ENCODE results near the gene ARPC4. TPM values are rescaled to one million over a fixed set of nuclear protein-coding genes. Genes with fewer than 3 reads are reported as not detected.

Gene ARPC4
- total RNA-seq, 3 donors from 2014 or later (not counting 1 experiment from before 2014, with no cell fraction given): 282 to 288 (median 285) TPM

GRCh38 chr3:9818666-9819335 is 25.9 kb downstream of the ARPC4 start:
- 96% methylated on average over 7 of the region's 7 CpGs for WGBS (ENCODE audit: insufficient coverage)
- DNase-seq (no peak), ATAC-seq (no peak)
- Mint-ChIP-seq H3K36me3 (no peaks in the 10 kb centered on the region), H3K27ac (peak overlapping the region in 1 of 2 donors; percentile 29), H3K4me3 (no peak overlapping the region), H3K27me3 (ENCODE audit: low read depth in 2 of 2) (no peaks in the 10 kb centered on the region), H3K9me3 (no peaks in the 10 kb centered on the region), H3K4me1 (peaks cover 5% of the 10 kb centered on the region in 2 donors)
- Histone ChIP-seq H3K36me3 (ENCODE audit: control insufficient read depth, insufficient read depth, low read length) (peaks cover 6% of the 10 kb centered on the region), H3K4me1 (ENCODE audit: control insufficient read depth, insufficient read depth, low read length) (no peaks in the 10 kb centered on the region), H3K9me3 (ENCODE audit: control insufficient read depth, insufficient read depth, low read length) (no peaks in the 10 kb centered on the region), H3K27me3 (ENCODE audit: control insufficient read depth, insufficient read depth, low read length) (no peaks in the 10 kb centered on the region), H3K27ac (ENCODE audit: low read length) (no peak overlapping the region), H3K4me3 (ENCODE audit: low read length) (no peak overlapping the region)
- TF ChIP-seq CTCF (IDR thresholded peaks at IDR 0.05): no peak
- intact Hi-C loops (cut with micrococcal nuclease): no loop called here

- Mint-ChIP-seq H3K4me3 (no peak overlapping the region), H3K36me3 (no peaks in the 10 kb centered on the region), H3K27me3 (ENCODE audit: low read depth in 2 of 2) (no peaks in the 10 kb centered on the region), H3K4me1 (peaks cover 5% of the 10 kb centered on the region in 2 donors), H3K9me3 (no peaks in the 10 kb centered on the region), H3K27ac (peak overlapping the region in 1 of 2 donors; percentile 23)
- Histone ChIP-seq H3K27ac (ENCODE audit: low read length) (no peak overlapping the region), H3K27me3 (ENCODE audit: control insufficient read depth, insufficient read depth, low read length) (no peaks in the 10 kb centered on the region), H3K36me3 (ENCODE audit: control insufficient read depth, insufficient read depth, low read length) (peaks cover 6% of the 10 kb centered on the region), H3K4me3 (ENCODE audit: low read length) (no peak overlapping the region), H3K4me1 (ENCODE audit: control insufficient read depth, insufficient read depth, low read length) (no peaks in the 10 kb centered on the region), H3K9me3 (ENCODE audit: control insufficient read depth, insufficient read depth, low read length) (no peaks in the 10 kb centered on the region)
- ATAC-seq: no peak
- WGBS (ENCODE audit: insufficient coverage): 95% methylated on average over 12 of the region's 12 CpGs
- DNase-seq: no peak
- intact Hi-C loops (cut with micrococcal nuclease): no loop called here
- TF ChIP-seq CTCF (IDR thresholded peaks at IDR 0.05): no peak
Measured at GRCh38 chr3:9820543-9820942, 27.7 kb downstream of the ARPC4 start.

GRCh38 chr3:9820946-9821345 is 28.1 kb downstream of the ARPC4 start:
- Mint-ChIP-seq H3K4me3 (no peak overlapping the region), H3K27ac (peak overlapping the region in 1 of 2 donors; percentile 23), H3K27me3 (ENCODE audit: low read depth in 2 of 2) (no peaks in the 10 kb centered on the region), H3K36me3 (no peaks in the 10 kb centered on the region), H3K9me3 (no peaks in the 10 kb centered on the region), H3K4me1 (peaks cover 5% of the 10 kb centered on the region in 2 donors)
- no peaks in the 10 kb centered on the region for H3K27me3 ChIP-seq (ENCODE audit: control insufficient read depth, insufficient read depth, low read length)
- no peak for TF ChIP-seq CTCF (IDR thresholded peaks at IDR 0.05)
- H3K4me3 ChIP-seq (ENCODE audit: low read length): no peak overlapping the region
- ATAC-seq: peak in 1 of 3 donors; percentile 43
- intact Hi-C loops (cut with micrococcal nuclease): no loop called here
- 91% methylated on average over 2 of the region's 2 CpGs for WGBS (ENCODE audit: insufficient coverage)
- no peaks in the 10 kb centered on the region for H3K9me3 ChIP-seq (ENCODE audit: control insufficient read depth, insufficient read depth, low read length)
- no peaks in the 10 kb centered on the region for H3K4me1 ChIP-seq (ENCODE audit: control insufficient read depth, insufficient read depth, low read length)
- DNase-seq: no peak
- no peak overlapping the region for H3K27ac ChIP-seq (ENCODE audit: low read length)
- H3K36me3 ChIP-seq (ENCODE audit: control insufficient read depth, insufficient read depth, low read length): peaks cover 6% of the 10 kb centered on the region
